Endodermal cell (in vitro differentiated cells): ENCODE results near the gene PCBP2. TPM values are rescaled to one million over a fixed set of nuclear protein-coding genes. Genes with fewer than 3 reads are reported as not detected.

Source experiments
- DNase-seq: peaks from one replicate; pipeline ENCODE4 v3.0.0-alpha.2; 2017
- H3K27ac ChIP-seq: 2 replicates; pipeline ENCODE4 v1.5.1; 2013; ENCODE audit warnings: mild to moderate bottlenecking, low read depth, low read length, moderate library complexity
- H3K27me3 ChIP-seq: 2 replicates; pipeline ENCODE4 v1.6.1; 2013; ENCODE audit warnings: mild to moderate bottlenecking, low read length, moderate library complexity; ENCODE audit not compliant: insufficient read depth, control insufficient read depth, poor library complexity, severe bottlenecking
- H3K36me3 ChIP-seq: 2 replicates; pipeline ENCODE4 v1.7.0; 2013; ENCODE audit warnings: mild to moderate bottlenecking, low read length, moderate library complexity; ENCODE audit not compliant: control insufficient read depth, insufficient read depth
- H3K4me1 ChIP-seq: one replicate; pipeline ENCODE4 v1.7.0; 2013; ENCODE audit warnings: low read length; ENCODE audit not compliant: control insufficient read depth, insufficient read depth
- H3K4me3 ChIP-seq: 2 replicates; pipeline ENCODE4 v1.5.1; 2013; ENCODE audit warnings: mild to moderate bottlenecking, low read length, moderate library complexity
- H3K9ac ChIP-seq: 2 replicates; pipeline ENCODE4 v1.6.1; 2013; ENCODE audit warnings: mild to moderate bottlenecking, low read length, moderate library complexity; ENCODE audit not compliant: poor library complexity, severe bottlenecking; ENCODE audit errors: extremely low read depth
- H3K9me3 ChIP-seq: 2 replicates; pipeline ENCODE4 v1.6.1; 2013; ENCODE audit warnings: mild to moderate bottlenecking, low read length, moderate library complexity; ENCODE audit not compliant: control insufficient read depth
- H3K27ac Mint-ChIP-seq: 2 replicates; pipeline ENCODE4 v1.8.0; 2020; ENCODE audit warnings: mixed read lengths
- H3K27me3 Mint-ChIP-seq: 2 replicates; pipeline ENCODE4 v1.8.0; 2021; ENCODE audit warnings: mild to moderate bottlenecking, mixed read lengths; ENCODE audit not compliant: insufficient read depth
- H3K36me3 Mint-ChIP-seq: 2 replicates; pipeline ENCODE4 v1.8.0; 2020; ENCODE audit warnings: low read depth, mixed read lengths
- H3K4me1 Mint-ChIP-seq: 2 replicates; pipeline ENCODE4 v1.8.0; 2020; ENCODE audit warnings: mixed read lengths
- H3K4me3 Mint-ChIP-seq: 2 replicates; pipeline ENCODE4 v1.8.0; 2020; ENCODE audit warnings: mild to moderate bottlenecking, moderate library complexity, mixed read lengths
- H3K9me3 Mint-ChIP-seq: 2 replicates; pipeline ENCODE4 v1.8.0; 2020; ENCODE audit warnings: mild to moderate bottlenecking, mixed read lengths
- WGBS, 2 experiments: methylation state at CpG; one replicate each; pipeline versions ENCODE4 v1.1.5 to v1.1.7; 2013; ENCODE audit warnings: missing lambda C conversion rate in 2 of 2, mixed read lengths in 1 of 2; ENCODE audit not compliant: insufficient coverage in 1 of 2, insufficient read length in 1 of 2; 5-methylcytosine and 5-hydroxymethylcytosine counted together
- total RNA-seq, 2 donors: library from RNA; stranded (reverse); fragmentation: NEBNext Ultra II Directional in 1 of 2; extraction: Animal tissue kit (Norgen Biotek cat#: 25700) in 1 of 2; gene quantifications; 2 replicates in 1 of 2; 3 replicates in 1 of 2; pipeline ENCODE4 v1.2.1, GENCODE V29; 2021
- TF ChIP-seq, protein P1 (sequence below): fragments of 200-600 bp; sonication (generic); conservative IDR thresholded peaks from 2 replicates; pipeline ENCODE4 v1.5.0; 2021; ENCODE audit warnings: antibody characterized with exemption, mild to moderate bottlenecking

Gene PCBP2
- total RNA-seq, 2 donors from 2014 or later = 1,281 to 1,338 TPM

GRCh38 chr12:53472056-53472582, 20.2 kb downstream of the PCBP2 start:
- peaks cover 29% of the 10 kb centered on the region for H3K4me1 ChIP-seq
- H3K27ac Mint-ChIP-seq = no peak overlapping the region
- no peaks in the 10 kb centered on the region for H3K27me3 ChIP-seq
- DNase-seq = no peak
- peaks cover 98% of the 10 kb centered on the region for H3K36me3 ChIP-seq
- H3K27me3 Mint-ChIP-seq = no peaks in the 10 kb centered on the region
- no peak overlapping the region for H3K4me3 Mint-ChIP-seq
- TF ChIP-seq, protein P1, sequence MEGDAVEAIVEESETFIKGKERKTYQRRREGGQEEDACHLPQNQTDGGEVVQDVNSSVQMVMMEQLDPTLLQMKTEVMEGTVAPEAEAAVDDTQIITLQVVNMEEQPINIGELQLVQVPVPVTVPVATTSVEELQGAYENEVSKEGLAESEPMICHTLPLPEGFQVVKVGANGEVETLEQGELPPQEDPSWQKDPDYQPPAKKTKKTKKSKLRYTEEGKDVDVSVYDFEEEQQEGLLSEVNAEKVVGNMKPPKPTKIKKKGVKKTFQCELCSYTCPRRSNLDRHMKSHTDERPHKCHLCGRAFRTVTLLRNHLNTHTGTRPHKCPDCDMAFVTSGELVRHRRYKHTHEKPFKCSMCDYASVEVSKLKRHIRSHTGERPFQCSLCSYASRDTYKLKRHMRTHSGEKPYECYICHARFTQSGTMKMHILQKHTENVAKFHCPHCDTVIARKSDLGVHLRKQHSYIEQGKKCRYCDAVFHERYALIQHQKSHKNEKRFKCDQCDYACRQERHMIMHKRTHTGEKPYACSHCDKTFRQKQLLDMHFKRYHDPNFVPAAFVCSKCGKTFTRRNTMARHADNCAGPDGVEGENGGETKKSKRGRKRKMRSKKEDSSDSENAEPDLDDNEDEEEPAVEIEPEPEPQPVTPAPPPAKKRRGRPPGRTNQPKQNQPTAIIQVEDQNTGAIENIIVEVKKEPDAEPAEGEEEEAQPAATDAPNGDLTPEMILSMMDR = no peak
- peak overlapping the region; percentile 12 for H3K4me3 ChIP-seq
- no peaks in the 10 kb centered on the region for H3K9me3 Mint-ChIP-seq
- H3K9me3 ChIP-seq = no peaks in the 10 kb centered on the region
- no peak overlapping the region for H3K27ac ChIP-seq
- no peak overlapping the region for H3K9ac ChIP-seq
- peaks cover 90% of the 10 kb centered on the region for H3K36me3 Mint-ChIP-seq
- H3K4me1 Mint-ChIP-seq = peaks cover 59% of the 10 kb centered on the region
- 100% methylated on average over 1 of the region's 1 CpG; no CpG with 5 or more reads in 1 of the 2 experiments for WGBS, 2 experiments

DNA sequence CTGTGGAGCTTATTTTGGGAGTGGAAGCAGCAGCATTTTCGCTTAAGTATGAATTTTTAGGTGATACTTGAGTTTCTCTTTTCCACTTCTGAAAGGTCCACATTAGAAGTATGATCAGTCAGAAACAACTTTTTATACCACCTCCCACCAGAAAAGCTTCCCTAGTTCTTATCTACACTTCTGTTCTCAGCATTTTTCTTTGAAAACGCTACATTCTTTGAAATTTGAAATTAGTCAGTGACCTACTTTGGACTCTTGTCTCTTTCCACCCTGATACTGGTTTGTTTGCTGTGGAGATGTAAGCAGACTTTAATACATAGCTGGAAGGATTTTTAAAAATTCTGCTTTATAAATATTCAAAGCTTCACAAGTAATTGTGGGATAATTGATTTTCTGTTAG, 22.2 kb downstream of the PCBP2 start:
- Mint-ChIP-seq H3K4me1 (peaks cover 52% of the 10 kb centered on the region), H3K4me3 (no peak overlapping the region), H3K36me3 (peaks cover 86% of the 10 kb centered on the region), H3K27me3 (no peaks in the 10 kb centered on the region), H3K27ac (peak overlapping the region; percentile 86), H3K9me3 (no peaks in the 10 kb centered on the region)
- TF ChIP-seq, protein P1 = no peak
- Histone ChIP-seq H3K4me3 (no peak overlapping the region), H3K9me3 (no peaks in the 10 kb centered on the region), H3K27ac (no peak overlapping the region), H3K4me1 (peaks cover 31% of the 10 kb centered on the region), H3K9ac (no peak overlapping the region), H3K27me3 (no peaks in the 10 kb centered on the region), H3K36me3 (peaks cover 97% of the 10 kb centered on the region)
- DNase-seq = no peak
- 88 to 100% methylated on average over 1 to 2 of the region's 2 CpGs for WGBS, 2 experiments

DNA sequence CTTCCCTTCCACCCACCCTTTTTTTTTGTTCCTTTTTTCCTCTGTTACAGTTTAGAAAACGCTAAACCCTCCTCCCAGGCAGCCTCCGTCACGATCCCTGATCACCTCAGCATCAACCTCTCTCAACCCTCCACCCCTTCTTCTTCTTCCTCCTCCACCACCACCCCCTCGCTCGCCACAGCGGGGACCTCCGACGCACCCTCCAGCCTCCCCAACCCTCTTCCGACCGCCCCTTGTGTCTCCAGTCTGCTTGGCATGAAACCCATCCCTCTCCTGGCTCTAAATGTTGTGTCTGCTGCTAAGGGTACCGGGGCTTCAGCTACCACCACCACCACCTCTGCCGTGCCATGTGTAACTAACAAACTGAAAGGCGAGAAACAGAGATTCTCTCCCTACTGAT, 22.9 kb downstream of the PCBP2 start:
- Histone ChIP-seq H3K27ac (no peak overlapping the region), H3K9ac (no peak overlapping the region), H3K27me3 (no peaks in the 10 kb centered on the region), H3K9me3 (no peaks in the 10 kb centered on the region), H3K4me3 (no peak overlapping the region), H3K4me1 (peaks cover 35% of the 10 kb centered on the region), H3K36me3 (peaks cover 97% of the 10 kb centered on the region)
- no peaks in the 10 kb centered on the region for H3K27me3 Mint-ChIP-seq
- DNase-seq = peak; percentile 52
- 94 to 98% methylated on average over 6 to 13 of the region's 13 CpGs for WGBS, 2 experiments
- H3K36me3 Mint-ChIP-seq = peaks cover 87% of the 10 kb centered on the region
- H3K4me1 Mint-ChIP-seq = peaks cover 57% of the 10 kb centered on the region
- peak overlapping the region; percentile 86 for H3K27ac Mint-ChIP-seq
- no peaks in the 10 kb centered on the region for H3K9me3 Mint-ChIP-seq
- TF ChIP-seq, protein P1 = no peak
- no peak overlapping the region for H3K4me3 Mint-ChIP-seq
